Breast epithelium (tissue), 3 donors: ENCODE results near the gene MCM6.

Experiments
- POLR2A ChIP-seq: fragments of 450-650 bp; IDR thresholded peaks from one replicate; pipeline ENCODE4 v1.6.1; 2016; ENCODE audit warnings: antibody characterized with exemption, mild to moderate bottlenecking, moderate library complexity
- POLR2AphosphoS5 ChIP-seq, 3 donors: sonication (generic); formaldehyde crosslinking; IDR thresholded peaks; one replicate each; pipeline ENCODE4 v1.6.1; 2017; ENCODE audit warnings: antibody characterized with exemption in 3 of 3
- TF ChIP-seq, protein P1 (sequence below), 3 donors: fragments of 450-650 bp; IDR thresholded peaks; one replicate each; pipeline ENCODE4 v1.5.1; 2016 to 2017; ENCODE audit warnings: antibody characterized with exemption in 3 of 3, mild to moderate bottlenecking in 3 of 3, moderate library complexity in 3 of 3

DNA sequence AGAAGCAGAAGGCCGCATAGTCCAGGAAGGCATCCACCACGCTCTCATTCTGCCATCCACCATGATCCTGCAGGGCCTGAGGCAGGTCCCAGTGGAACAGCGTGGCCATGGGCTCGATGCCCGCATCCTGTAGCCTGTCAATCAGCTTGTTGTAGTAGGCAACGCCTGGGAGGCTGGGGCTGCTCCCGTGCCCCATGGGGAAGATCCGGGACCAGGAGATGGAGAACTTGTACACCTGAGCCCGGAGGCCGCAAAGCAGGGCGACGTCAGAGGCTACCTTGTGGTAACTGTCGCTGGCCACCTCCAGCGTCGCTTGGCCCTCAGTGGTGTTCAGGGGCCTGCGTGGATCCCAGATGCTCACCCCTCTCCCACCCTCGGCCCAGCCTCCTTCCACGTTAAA lies 58.8 kb downstream of the MCM6 start:
- TF ChIP-seq, protein P1, sequence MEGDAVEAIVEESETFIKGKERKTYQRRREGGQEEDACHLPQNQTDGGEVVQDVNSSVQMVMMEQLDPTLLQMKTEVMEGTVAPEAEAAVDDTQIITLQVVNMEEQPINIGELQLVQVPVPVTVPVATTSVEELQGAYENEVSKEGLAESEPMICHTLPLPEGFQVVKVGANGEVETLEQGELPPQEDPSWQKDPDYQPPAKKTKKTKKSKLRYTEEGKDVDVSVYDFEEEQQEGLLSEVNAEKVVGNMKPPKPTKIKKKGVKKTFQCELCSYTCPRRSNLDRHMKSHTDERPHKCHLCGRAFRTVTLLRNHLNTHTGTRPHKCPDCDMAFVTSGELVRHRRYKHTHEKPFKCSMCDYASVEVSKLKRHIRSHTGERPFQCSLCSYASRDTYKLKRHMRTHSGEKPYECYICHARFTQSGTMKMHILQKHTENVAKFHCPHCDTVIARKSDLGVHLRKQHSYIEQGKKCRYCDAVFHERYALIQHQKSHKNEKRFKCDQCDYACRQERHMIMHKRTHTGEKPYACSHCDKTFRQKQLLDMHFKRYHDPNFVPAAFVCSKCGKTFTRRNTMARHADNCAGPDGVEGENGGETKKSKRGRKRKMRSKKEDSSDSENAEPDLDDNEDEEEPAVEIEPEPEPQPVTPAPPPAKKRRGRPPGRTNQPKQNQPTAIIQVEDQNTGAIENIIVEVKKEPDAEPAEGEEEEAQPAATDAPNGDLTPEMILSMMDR (IDR thresholded peaks at IDR 0.05): no peak
- TF ChIP-seq POLR2A: no peak
- no peak for TF ChIP-seq POLR2AphosphoS5 (IDR thresholded peaks at IDR 0.05)
